ENCODE measurements around the gene ANLN. TPM values are rescaled to one million over a fixed set of nuclear protein-coding genes. Genes with fewer than 3 reads are reported as not detected.

Gene ANLN
- polyA plus RNA-seq, 1 donor from 2014 or later, result 5.8 TPM

DNA sequence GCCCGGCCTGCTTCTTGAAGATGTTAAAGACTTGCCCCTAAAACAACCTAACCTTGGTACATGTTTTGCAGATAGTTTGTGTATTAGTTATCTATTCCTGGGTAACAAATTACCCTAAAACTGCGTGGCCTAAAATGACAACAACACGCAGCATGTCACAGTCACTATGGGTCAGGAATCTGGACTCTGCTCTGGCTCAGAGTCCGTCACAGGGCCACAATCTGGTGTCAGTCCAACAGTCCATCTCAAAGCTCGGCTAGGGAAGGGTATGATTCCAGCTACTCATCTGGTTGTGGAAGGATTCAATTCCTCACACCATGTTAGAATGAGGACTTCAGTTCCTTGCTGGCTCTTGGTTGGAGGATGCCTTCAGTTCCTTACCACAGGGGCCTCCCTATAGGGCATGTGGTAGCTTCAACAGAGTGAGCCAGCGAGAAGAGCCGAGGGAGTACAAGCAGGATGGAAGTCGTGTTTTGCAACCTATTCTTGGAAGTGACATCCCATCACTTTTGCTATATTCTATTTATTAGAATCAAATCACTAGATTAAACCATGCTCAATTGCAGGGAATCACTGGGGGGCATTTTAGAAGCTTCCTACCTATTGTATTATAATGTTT, 71.3 kb downstream of the ANLN start:
- Histone ChIP-seq H3K79me2 (replicated peaks; ENCODE audit: insufficient read depth, low read length) (no peaks in the 10 kb centered on the region), H3K27ac (ENCODE audit: low read length) (no peak overlapping the region), H4K20me1 (ENCODE audit: insufficient read depth) (no peaks in the 10 kb centered on the region), H3K4me3 (ENCODE audit: low read length) (no peak overlapping the region), H3K9ac (ENCODE audit: low read length) (no peak overlapping the region), H3K4me2 (ENCODE audit: low read length) (no peak overlapping the region), H3F3A (ENCODE audit: insufficient read depth, low read length, poor library complexity, severe bottlenecking) (no peaks in the 10 kb centered on the region), H3K9me2 (ENCODE audit: insufficient read depth, low read length) (no peaks in the 10 kb centered on the region), H3K36me3 (ENCODE audit: insufficient read depth, low read length) (no peaks in the 10 kb centered on the region), H3K27me3 (ENCODE audit: insufficient read depth, low read depth, low read length) (no peaks in the 10 kb centered on the region), H3K9me3 (ENCODE audit: low read length) (no peaks in the 10 kb centered on the region), H2AFZ (ENCODE audit: low read depth, low read length) (no peak overlapping the region)
- TF ChIP-seq TAF1 (IDR thresholded peaks at IDR 0.05; ENCODE audit: low read depth), result no peak
- no peak for TF ChIP-seq SMC3 (conservative IDR thresholded peaks at IDR 0.05; ENCODE audit: poor library complexity)
- no peak for TF ChIP-seq POLR2AphosphoS5 (IDR thresholded peaks at IDR 0.05)
- no peak for TF ChIP-seq MXI1 (conservative IDR thresholded peaks at IDR 0.05; ENCODE audit: poor library complexity, severe bottlenecking)
- TF ChIP-seq REST (IDR thresholded peaks at IDR 0.05; ENCODE audit: borderline replicate concordance), result no peak
- TF ChIP-seq, protein P1, sequence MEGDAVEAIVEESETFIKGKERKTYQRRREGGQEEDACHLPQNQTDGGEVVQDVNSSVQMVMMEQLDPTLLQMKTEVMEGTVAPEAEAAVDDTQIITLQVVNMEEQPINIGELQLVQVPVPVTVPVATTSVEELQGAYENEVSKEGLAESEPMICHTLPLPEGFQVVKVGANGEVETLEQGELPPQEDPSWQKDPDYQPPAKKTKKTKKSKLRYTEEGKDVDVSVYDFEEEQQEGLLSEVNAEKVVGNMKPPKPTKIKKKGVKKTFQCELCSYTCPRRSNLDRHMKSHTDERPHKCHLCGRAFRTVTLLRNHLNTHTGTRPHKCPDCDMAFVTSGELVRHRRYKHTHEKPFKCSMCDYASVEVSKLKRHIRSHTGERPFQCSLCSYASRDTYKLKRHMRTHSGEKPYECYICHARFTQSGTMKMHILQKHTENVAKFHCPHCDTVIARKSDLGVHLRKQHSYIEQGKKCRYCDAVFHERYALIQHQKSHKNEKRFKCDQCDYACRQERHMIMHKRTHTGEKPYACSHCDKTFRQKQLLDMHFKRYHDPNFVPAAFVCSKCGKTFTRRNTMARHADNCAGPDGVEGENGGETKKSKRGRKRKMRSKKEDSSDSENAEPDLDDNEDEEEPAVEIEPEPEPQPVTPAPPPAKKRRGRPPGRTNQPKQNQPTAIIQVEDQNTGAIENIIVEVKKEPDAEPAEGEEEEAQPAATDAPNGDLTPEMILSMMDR (IDR thresholded peaks at IDR 0.05; ENCODE audit: poor library complexity, severe bottlenecking), result no peak
- TF ChIP-seq EZH2 (IDR thresholded peaks at IDR 0.05; ENCODE audit: borderline replicate concordance, insufficient read depth, low read length, poor library complexity, severe bottlenecking), result no peak

DNA sequence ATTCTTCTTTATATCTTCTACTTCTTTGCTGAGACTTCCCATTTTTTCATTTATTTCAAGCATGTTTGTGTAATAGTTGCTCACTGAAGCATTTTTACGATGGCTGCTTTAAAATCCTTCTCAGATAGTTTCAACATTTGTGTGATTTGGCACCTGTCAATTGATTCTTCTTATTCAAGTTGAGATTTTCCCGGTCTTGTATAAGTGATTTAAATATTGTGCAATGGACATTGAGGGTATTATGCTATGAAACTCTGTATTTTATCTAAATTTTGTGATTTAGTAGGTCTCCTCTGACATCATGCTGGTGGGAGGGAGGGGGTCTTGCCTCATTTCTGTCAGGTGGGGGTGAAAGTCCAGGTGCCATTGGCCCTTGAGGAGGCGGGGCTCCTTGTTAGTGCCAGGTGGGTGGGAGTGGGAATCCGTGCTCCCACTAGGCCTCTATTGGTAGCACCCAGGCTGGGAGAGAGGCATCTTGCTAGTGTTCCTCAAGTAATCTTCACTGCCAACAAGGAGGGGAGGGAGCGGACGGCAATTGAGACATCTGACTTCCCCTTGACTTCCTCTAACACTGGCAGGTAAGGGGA, 73.0 kb downstream of the ANLN start:
- H3K27ac ChIP-seq (ENCODE audit: low read length), result no peak overlapping the region

More for the DNA sequence above, 73.0 kb downstream of the ANLN start:
- H3F3A ChIP-seq (ENCODE audit: insufficient read depth, low read length, poor library complexity, severe bottlenecking), result no peaks in the 10 kb centered on the region
- no peaks in the 10 kb centered on the region for H3K36me3 ChIP-seq (ENCODE audit: insufficient read depth, low read length)
- H3K27me3 ChIP-seq (ENCODE audit: insufficient read depth, low read depth, low read length), result no peaks in the 10 kb centered on the region
- no peak overlapping the region for H3K9ac ChIP-seq (ENCODE audit: low read length)
- TF ChIP-seq POLR2AphosphoS5 (IDR thresholded peaks at IDR 0.05), result no peak
- TF ChIP-seq REST (IDR thresholded peaks at IDR 0.05; ENCODE audit: borderline replicate concordance), result no peak
- TF ChIP-seq EP300 (conservative IDR thresholded peaks at IDR 0.05; ENCODE audit: poor library complexity, severe bottlenecking), result no peak
- no peak for TF ChIP-seq RAD21 (conservative IDR thresholded peaks at IDR 0.05)
- TF ChIP-seq TAF1 (IDR thresholded peaks at IDR 0.05; ENCODE audit: low read depth), result no peak
- TF ChIP-seq EZH2 (IDR thresholded peaks at IDR 0.05; ENCODE audit: borderline replicate concordance, insufficient read depth, low read length, poor library complexity, severe bottlenecking), result no peak
- TF ChIP-seq SMC3 (conservative IDR thresholded peaks at IDR 0.05; ENCODE audit: poor library complexity), result no peak
- no peak for TF ChIP-seq MXI1 (conservative IDR thresholded peaks at IDR 0.05; ENCODE audit: poor library complexity, severe bottlenecking)
- TF ChIP-seq, protein P1 (IDR thresholded peaks at IDR 0.05; ENCODE audit: poor library complexity, severe bottlenecking), result no peak
- no peak overlapping the region for H3K4me2 ChIP-seq (ENCODE audit: low read length)
- H3K79me2 ChIP-seq (replicated peaks; ENCODE audit: insufficient read depth, low read length), result no peaks in the 10 kb centered on the region
- H3K4me3 ChIP-seq (ENCODE audit: low read length), result no peak overlapping the region
- no peak overlapping the region for H2AFZ ChIP-seq (ENCODE audit: low read depth, low read length)
- no peaks in the 10 kb centered on the region for H4K20me1 ChIP-seq (ENCODE audit: insufficient read depth)
- H3K9me2 ChIP-seq (ENCODE audit: insufficient read depth, low read length), result no peaks in the 10 kb centered on the region
- H3K9me3 ChIP-seq (ENCODE audit: low read length), result no peaks in the 10 kb centered on the region

Measured in neural cell (in vitro differentiated cells).